HepG2 (cell line): ENCODE measurements around the gene STUB1. TPM values are rescaled to one million over a fixed set of nuclear protein-coding genes. Genes with fewer than 3 reads are reported as not detected.

Source experiments
- CSRNP1 ChIP-seq: sonication (generic); formaldehyde crosslinking; IDR thresholded peaks from 2 replicates; pipeline ENCODE4 v1.8.1; 2023; ENCODE audit warnings: mild to moderate bottlenecking, missing genetic modification reagents
- HBP1 ChIP-seq: IDR thresholded peaks from 2 replicates; pipeline ENCODE4 v1.6.1; 2016; ENCODE audit warnings: low read depth, control low read depth
- HIVEP1 ChIP-seq: sonication (generic); formaldehyde crosslinking; IDR thresholded peaks from 2 replicates; pipeline ENCODE4 v1.4.0; 2020; ENCODE audit warnings: mild to moderate bottlenecking, missing genetic modification reagents
- HNRNPK ChIP-seq: fragments of 200-400 bp; formaldehyde crosslinking; IDR thresholded peaks from 2 replicates; pipeline ENCODE4 v1.6.1; 2018; ENCODE audit warnings: low read length, low read depth, moderate library complexity, mild to moderate bottlenecking; ENCODE audit not compliant: poor library complexity, severe bottlenecking
- KDM5B ChIP-seq: sonication (generic); formaldehyde crosslinking; IDR thresholded peaks from 2 replicates; pipeline ENCODE4 v1.4.0; 2020; ENCODE audit warnings: missing genetic modification reagents, mild to moderate bottlenecking, borderline replicate concordance
- MZF1 ChIP-seq: sonication (generic); formaldehyde crosslinking; IDR thresholded peaks from 2 replicates; pipeline ENCODE4 v1.8.1; 2023; ENCODE audit warnings: mild to moderate bottlenecking, missing genetic modification reagents, borderline replicate concordance
- REL ChIP-seq: sonication (generic); formaldehyde crosslinking; conservative IDR thresholded peaks from 2 replicates; pipeline ENCODE4 v1.8.0; 2022; ENCODE audit warnings: mild to moderate bottlenecking, missing genetic modification reagents, moderate library complexity
- RELA ChIP-seq: sonication (generic); formaldehyde crosslinking; IDR thresholded peaks from 2 replicates; pipeline ENCODE4 v1.4.0; 2020; ENCODE audit warnings: missing genetic modification reagents
- RFXAP ChIP-seq: sonication (generic); formaldehyde crosslinking; IDR thresholded peaks from 2 replicates; pipeline ENCODE4 v1.4.0; 2020; ENCODE audit warnings: missing genetic modification reagents, borderline replicate concordance
- SMAD1 ChIP-seq: sonication (generic); formaldehyde crosslinking; IDR thresholded peaks from 2 replicates; pipeline ENCODE4 v1.4.0; 2020; ENCODE audit warnings: missing genetic modification reagents, low read depth, mild to moderate bottlenecking, borderline replicate concordance
- ZNF253 ChIP-seq: sonication (generic); formaldehyde crosslinking; IDR thresholded peaks from 2 replicates; pipeline ENCODE4 v1.8.0; 2022; ENCODE audit warnings: mild to moderate bottlenecking, missing genetic modification reagents, borderline replicate concordance
- ZNF275 ChIP-seq: sonication (generic); formaldehyde crosslinking; IDR thresholded peaks from 2 replicates; pipeline ENCODE4 v1.8.0; 2022; ENCODE audit warnings: missing genetic modification reagents, mild to moderate bottlenecking, inconsistent platforms, borderline replicate concordance
- ZNF337 ChIP-seq: sonication (generic); formaldehyde crosslinking; IDR thresholded peaks from 2 replicates; pipeline ENCODE4 v1.5.1; 2020; ENCODE audit warnings: missing genetic modification reagents, low read depth, mild to moderate bottlenecking, borderline replicate concordance
- ZNF354B ChIP-seq: sonication (generic); formaldehyde crosslinking; IDR thresholded peaks from 2 replicates; pipeline ENCODE4 v1.8.0; 2022; ENCODE audit warnings: mild to moderate bottlenecking, missing genetic modification reagents
- ZNF543 ChIP-seq: sonication (generic); formaldehyde crosslinking; IDR thresholded peaks from 2 replicates; pipeline ENCODE4 v1.4.0; 2020; ENCODE audit warnings: mild to moderate bottlenecking, missing genetic modification reagents
- ZNF574 ChIP-seq: sonication (generic); formaldehyde crosslinking; IDR thresholded peaks from 2 replicates; pipeline ENCODE4 v1.4.0; 2020; ENCODE audit warnings: missing genetic modification reagents
- ZNF607 ChIP-seq: sonication (generic); formaldehyde crosslinking; IDR thresholded peaks from 2 replicates; pipeline ENCODE4 v1.5.1; 2020; ENCODE audit warnings: missing genetic modification reagents, mild to moderate bottlenecking, borderline replicate concordance
- ZNF615 ChIP-seq: sonication (generic); formaldehyde crosslinking; IDR thresholded peaks from 2 replicates; pipeline ENCODE4 v1.5.0; 2020; ENCODE audit warnings: mild to moderate bottlenecking, missing genetic modification reagents, borderline replicate concordance
- ZSCAN9 ChIP-seq: IDR thresholded peaks from 2 replicates; pipeline ENCODE4 v1.6.1; 2016; ENCODE audit warnings: borderline replicate concordance
- polyA plus RNA-seq, 8 experiments: library from polyadenylated mRNA; depleted of rRNA in 3 of 8; stranded (reverse) in 7 of 8; unstranded in 1 of 8; fragments of >200 nt; fragmentation: Illumina TruSeq in 4 of 8; extraction: Trizol in 4 of 8; gene quantifications; 2 replicates each; pipeline versions ENCODE4 v1.2.1 to v1.2.3, GENCODE V29; 2011 to 2016; ENCODE audit warnings: low read depth in 4 of 8, missing spikeins in 1 of 8, mixed read lengths in 1 of 8; ENCODE audit not compliant: insufficient read depth in 1 of 8
- total RNA-seq, 5 experiments: library from RNA; depleted of rRNA; stranded (reverse); fragments of >200 nt; fragmentation: Illumina TruSeq; extraction: Trizol; gene quantifications; 2 replicates each; pipeline ENCODE4 v1.2.3, GENCODE V29; 2016; ENCODE audit warnings: low read depth in 1 of 5

The STUB1 gene
- total and polyA plus RNA-seq, 2 of the 13 experiments (the other 11 are each of a cell fraction or from before 2014, with no cell fraction given) = 52.9 to 78.2 TPM

GRCh38 chr16:667780-668518, 12.3 kb upstream of the STUB1 start, which contains the start of gene RHOT2 (continued):
- TF ChIP-seq ZNF615 (CRISPR knock-in tag) (no peak), SMAD1 (CRISPR knock-in tag) (peak; percentile 98), HIVEP1 (no peak), ZNF574 (CRISPR knock-in tag) (peak; percentile 100), ZSCAN9 (peak; percentile 66; the same call in 1 of the 2 replicates), REL (0 out of 2 replicates have a peak, but pooled peaks have one; percentile 6), HNRNPK (peak; percentile 55), RELA (CRISPR knock-in tag) (peak; percentile 94), ZNF543 (CRISPR knock-in tag) (peak; percentile 59; the same call in 1 of the 2 replicates), CSRNP1 (no peak), MZF1 (CRISPR knock-in tag) (no peak), RFXAP (peak; percentile 92; the same call in 1 of the 2 replicates), ZNF337 (peak; percentile 60; the same call in 1 of the 2 replicates), ZNF354B (CRISPR knock-in tag) (no peak), HBP1 (CRISPR knock-in tag) (peak; percentile 91), KDM5B (CRISPR knock-in tag) (peak; percentile 73; the same call in 1 of the 2 replicates), ZNF607 (CRISPR knock-in tag) (0 out of 2 replicates have a peak, but pooled peaks have one; percentile 59), ZNF253 (CRISPR knock-in tag) (no peak), ZNF275 (CRISPR knock-in tag) (no peak)
